SK-N-SH treated with all-trans-retinoic acid at 6 μM for 48 hours (cell line): ENCODE measurements around the gene DNAL1.

ENCODE experiments used
- ATAC-seq: fragments of 200-7000 bp; cut with Tn5 transposase; 3 replicates; pipeline ENCODE4 v1.9.1; 2020; ENCODE audit warnings: mild to moderate bottlenecking, moderate library complexity
- ARNTL ChIP-seq: fragments of 450-650 bp; formaldehyde crosslinking; IDR thresholded peaks from 2 replicates; pipeline ENCODE4 v1.5.0; 2020; ENCODE audit warnings: low read depth, mild to moderate bottlenecking, moderate library complexity, borderline replicate concordance
- BACH2 ChIP-seq: fragments of 250-450 bp; sonication (Bioruptor Pico); IDR thresholded peaks from 2 replicates; pipeline ENCODE4 v1.9.0; 2021; ENCODE audit warnings: mild to moderate bottlenecking, borderline replicate concordance
- CSDC2 ChIP-seq: fragments of 250-450 bp; sonication (Bioruptor Pico); IDR thresholded peaks from 2 replicates; pipeline ENCODE4 v1.5.0; 2020; ENCODE audit warnings: mild to moderate bottlenecking, moderate library complexity
- CSRNP3 ChIP-seq: fragments of 250-450 bp; sonication (Bioruptor Pico); IDR thresholded peaks from 2 replicates; pipeline ENCODE4 v1.5.1; 2021; ENCODE audit warnings: mild to moderate bottlenecking, moderate library complexity
- ESRRG ChIP-seq: fragments of 250-450 bp; sonication (Bioruptor Pico); IDR thresholded peaks from 2 replicates; pipeline ENCODE4 v1.6.1; 2021; ENCODE audit warnings: mild to moderate bottlenecking
- GLIS3 ChIP-seq: fragments of 250-450 bp; sonication (Bioruptor Pico); IDR thresholded peaks from 2 replicates; pipeline ENCODE4 v1.5.0; 2020; ENCODE audit warnings: mild to moderate bottlenecking, moderate library complexity
- ISL1 ChIP-seq: fragments of 250-450 bp; sonication (Bioruptor Pico); IDR thresholded peaks from 2 replicates; pipeline ENCODE4 v2.1.2; 2022; ENCODE audit warnings: mild to moderate bottlenecking, moderate library complexity
- OSR1 ChIP-seq: fragments of 250-450 bp; sonication (Bioruptor Pico); IDR thresholded peaks from 2 replicates; pipeline ENCODE4 v1.8.0; 2022; ENCODE audit warnings: moderate library complexity, mild to moderate bottlenecking, inconsistent platforms
- POU6F1 ChIP-seq: fragments of 250-450 bp; sonication (Bioruptor Pico); IDR thresholded peaks from 2 replicates; pipeline ENCODE4 v1.8.0; 2021; ENCODE audit warnings: low read depth, mild to moderate bottlenecking, moderate library complexity, borderline replicate concordance
- PPARA ChIP-seq: fragments of 250-450 bp; sonication (Bioruptor Pico); IDR thresholded peaks from 2 replicates; pipeline ENCODE4 v1.5.0; 2020; ENCODE audit warnings: mild to moderate bottlenecking, borderline replicate concordance
- RARB ChIP-seq: fragments of 250-450 bp; sonication (Bioruptor Pico); IDR thresholded peaks from 2 replicates; pipeline ENCODE4 v1.8.0; 2021; ENCODE audit warnings: mild to moderate bottlenecking, moderate library complexity
- SNAI2 ChIP-seq: fragments of 250-450 bp; sonication (Bioruptor Pico); IDR thresholded peaks from 2 replicates; pipeline ENCODE4 v1.5.0; 2020; ENCODE audit warnings: mild to moderate bottlenecking, moderate library complexity
- TCF4 ChIP-seq: fragments of 250-450 bp; sonication (Bioruptor Pico); IDR thresholded peaks from 2 replicates; pipeline ENCODE4 v1.8.0; 2021; ENCODE audit warnings: mild to moderate bottlenecking, moderate library complexity, borderline replicate concordance
- TOX ChIP-seq: fragments of 250-450 bp; sonication (Bioruptor Pico); IDR thresholded peaks from 2 replicates; pipeline ENCODE4 v1.8.0; 2021; ENCODE audit warnings: mild to moderate bottlenecking, moderate library complexity, borderline replicate concordance
- TSHZ2 ChIP-seq: fragments of 250-450 bp; sonication (Bioruptor Pico); IDR thresholded peaks from 2 replicates; pipeline ENCODE4 v1.5.0; 2020; ENCODE audit warnings: mild to moderate bottlenecking, moderate library complexity
- ZC3H10 ChIP-seq: fragments of 250-450 bp; sonication (Bioruptor Pico); IDR thresholded peaks from 2 replicates; pipeline ENCODE4 v1.5.1; 2021; ENCODE audit warnings: mild to moderate bottlenecking, moderate library complexity
- ZFP3 ChIP-seq: fragments of 250-450 bp; sonication (Bioruptor Pico); IDR thresholded peaks from 2 replicates; pipeline ENCODE4 v1.5.0; 2020; ENCODE audit warnings: mild to moderate bottlenecking, moderate library complexity
- ZFP30 ChIP-seq: fragments of 450-650 bp; formaldehyde crosslinking; IDR thresholded peaks from 2 replicates; pipeline ENCODE4 v1.5.0; 2022; ENCODE audit warnings: mild to moderate bottlenecking, moderate library complexity
- ZNF565 ChIP-seq: fragments of 450-650 bp; formaldehyde crosslinking; conservative IDR thresholded peaks from 2 replicates; pipeline ENCODE4 v1.5.0; 2020; ENCODE audit warnings: low read depth, mild to moderate bottlenecking, moderate library complexity
- ZNF70 ChIP-seq: fragments of 450-650 bp; formaldehyde crosslinking; IDR thresholded peaks from 2 replicates; pipeline ENCODE4 v1.5.0; 2020; ENCODE audit warnings: mild to moderate bottlenecking, moderate library complexity
- ZNF8 ChIP-seq: fragments of 450-650 bp; formaldehyde crosslinking; IDR thresholded peaks from 2 replicates; pipeline ENCODE4 v1.5.0; 2020; ENCODE audit warnings: mild to moderate bottlenecking, moderate library complexity

DNAL1 gene

GRCh38 chr14:73630009-73630780, 14.6 kb upstream of the DNAL1 start:
- TF ChIP-seq ISL1 (CRISPR knock-in tag) (no peak), PPARA (no peak), POU6F1 (no peak), ZNF70 (no peak), OSR1 (CRISPR knock-in tag) (no peak), ZC3H10 (CRISPR knock-in tag) (no peak), CSDC2 (CRISPR knock-in tag) (no peak), TSHZ2 (no peak), GLIS3 (CRISPR knock-in tag) (no peak)
- no peak for ATAC-seq

- peak; percentile 97 for ATAC-seq
- TF ChIP-seq CSDC2 (CRISPR knock-in tag) (no peak), OSR1 (CRISPR knock-in tag) (no peak), ESRRG (CRISPR knock-in tag) (no peak), PPARA (no peak), ZNF8 (CRISPR knock-in tag) (no peak), ARNTL (no peak), ZNF70 (no peak), ZFP30 (no peak), TSHZ2 (no peak), SNAI2 (no peak)
These were observed 11.4 kb upstream of the DNAL1 start for GRCh38 chr14:73633116-73634010.

- ATAC-seq = no peak; the same call in 2 of the 3 replicates
- TF ChIP-seq POU6F1 = no peak
- no peak for TF ChIP-seq ZFP3 (CRISPR knock-in tag)
- no peak for TF ChIP-seq CSRNP3 (CRISPR knock-in tag)
- no peak for TF ChIP-seq GLIS3 (CRISPR knock-in tag)
- TF ChIP-seq OSR1 (CRISPR knock-in tag) = no peak
- no peak for TF ChIP-seq TOX (CRISPR knock-in tag)
- no peak for TF ChIP-seq TSHZ2
- TF ChIP-seq ZFP30 = no peak
- TF ChIP-seq PPARA = no peak
- no peak for TF ChIP-seq ARNTL
- TF ChIP-seq ZNF8 (CRISPR knock-in tag) = no peak
- no peak for TF ChIP-seq ZC3H10 (CRISPR knock-in tag)
- no peak for TF ChIP-seq ZNF565 (CRISPR knock-in tag)
- TF ChIP-seq BACH2 (CRISPR knock-in tag) = no peak
- no peak for TF ChIP-seq SNAI2
- TF ChIP-seq TCF4 (CRISPR knock-in tag) = no peak
- TF ChIP-seq RARB (CRISPR knock-in tag) = no peak
These were observed 10.6 kb upstream of the DNAL1 start for GRCh38 chr14:73634011-73634833.
